T1000 (cell line): Measurements from ENCODE around the gene SLC25A13.
A peak's percentile ranks its signal among the peaks of the same experiment; 100 is the strongest.

Experiments
- DNase-seq: peaks from one replicate; lab custom pipeline; 2025; ENCODE audit warnings: mixed read lengths; lab: John Stamatoyannopoulos, UW

SLC25A13 gene

GRCh38 chr7:96238976-96239766 lies 82.7 kb downstream of the SLC25A13 start:
- DNase-seq = no peak

DNA sequence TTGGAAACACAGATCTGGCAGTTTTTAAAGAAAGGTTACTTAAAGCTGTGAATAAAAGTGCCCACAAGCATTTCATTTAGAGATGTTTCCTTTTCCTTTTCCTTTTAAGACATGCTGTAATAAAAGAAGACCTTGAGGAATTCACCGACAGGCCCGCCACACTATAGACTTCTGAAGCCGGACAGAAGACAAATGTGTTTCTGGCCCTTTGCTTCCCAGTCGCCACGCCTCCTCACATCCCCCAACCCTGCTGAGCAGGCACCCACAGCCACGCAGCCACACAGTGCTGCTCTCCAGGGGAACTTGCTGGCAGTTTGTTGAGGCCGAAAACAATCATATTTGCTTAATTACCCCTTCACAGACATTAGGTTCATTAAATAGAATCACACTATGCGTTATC lies 83.4 kb downstream of the SLC25A13 start:
- DNase-seq = no peak

DNA sequence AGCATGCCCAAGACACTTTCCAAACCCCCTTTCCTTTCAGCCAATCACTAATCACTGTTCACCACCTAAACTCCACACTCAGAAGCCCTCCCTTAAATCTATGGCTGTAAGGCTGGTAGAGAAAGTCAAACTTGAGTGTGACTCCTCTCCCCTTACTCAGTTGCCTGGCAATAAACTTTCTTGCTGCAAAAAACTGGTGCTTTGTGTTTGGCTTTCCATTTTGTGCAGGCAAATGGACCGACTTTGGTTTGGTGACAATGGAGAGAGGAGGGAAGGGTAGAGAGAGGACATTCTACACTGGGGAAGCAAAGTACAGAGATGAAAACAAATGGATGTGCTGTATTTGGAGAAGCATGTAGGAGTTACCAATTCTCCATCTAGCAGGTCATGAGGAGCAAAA lies 84.9 kb downstream of the SLC25A13 start:
- no peak for DNase-seq

DNA sequence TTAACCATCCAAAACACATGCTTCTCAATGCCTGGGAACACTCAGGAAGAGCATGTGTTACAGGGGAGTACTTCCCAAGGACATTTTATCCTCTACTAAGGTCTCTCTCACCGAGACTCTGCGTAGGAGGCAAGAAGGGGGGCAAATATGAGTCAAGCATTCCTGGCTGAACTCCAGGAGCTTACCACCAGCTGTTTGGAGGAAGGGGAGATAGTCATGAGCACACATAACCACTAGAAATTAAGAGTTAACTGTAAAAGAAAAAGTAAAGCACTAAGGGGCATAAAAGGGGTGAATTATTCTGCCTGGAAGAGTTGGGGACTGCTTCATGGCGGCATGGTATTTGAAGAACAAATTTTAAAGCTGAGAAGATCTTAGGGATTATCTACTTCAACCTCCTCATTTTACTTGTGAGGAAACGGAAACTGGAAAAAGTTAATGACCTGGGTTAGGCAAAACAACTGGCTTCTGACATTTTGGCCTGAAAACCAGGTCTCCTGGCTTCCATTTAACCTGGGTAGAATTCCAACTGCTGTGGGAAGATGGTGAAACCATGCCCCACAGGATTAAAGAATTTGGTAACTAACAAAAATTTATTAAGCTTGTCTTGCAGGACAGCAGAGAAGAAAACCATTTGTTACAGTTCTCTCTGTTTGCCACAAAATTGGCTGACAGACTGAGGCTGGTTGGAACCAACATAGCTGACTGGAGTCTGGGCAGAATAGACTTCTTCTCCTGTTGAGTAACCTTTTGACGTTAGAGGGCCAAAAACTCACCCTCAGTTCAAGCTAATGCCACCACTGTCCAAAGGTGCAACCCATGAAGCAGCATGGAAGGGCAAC lies 85.5 kb downstream of the SLC25A13 start:
- DNase-seq = peak; percentile 43

DNA sequence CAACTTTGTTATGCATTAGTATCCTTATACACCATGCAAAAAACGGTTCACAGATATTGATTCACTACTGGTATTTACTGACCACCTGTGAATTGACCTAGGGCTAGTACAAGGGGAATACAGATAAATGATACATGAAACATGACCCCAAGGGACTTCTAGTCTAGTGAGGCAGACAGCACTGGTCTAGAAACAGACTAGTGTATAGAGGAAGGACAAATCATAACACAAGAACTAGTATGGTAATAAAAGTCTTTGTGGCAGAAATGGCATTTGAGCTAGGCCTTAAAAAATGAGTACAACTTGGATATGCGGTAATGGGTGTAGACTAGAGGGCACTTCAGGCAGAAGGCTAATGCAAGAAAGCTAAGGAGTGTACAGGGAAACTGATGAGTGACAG lies 86.6 kb downstream of the SLC25A13 start:
- no peak for DNase-seq

DNA sequence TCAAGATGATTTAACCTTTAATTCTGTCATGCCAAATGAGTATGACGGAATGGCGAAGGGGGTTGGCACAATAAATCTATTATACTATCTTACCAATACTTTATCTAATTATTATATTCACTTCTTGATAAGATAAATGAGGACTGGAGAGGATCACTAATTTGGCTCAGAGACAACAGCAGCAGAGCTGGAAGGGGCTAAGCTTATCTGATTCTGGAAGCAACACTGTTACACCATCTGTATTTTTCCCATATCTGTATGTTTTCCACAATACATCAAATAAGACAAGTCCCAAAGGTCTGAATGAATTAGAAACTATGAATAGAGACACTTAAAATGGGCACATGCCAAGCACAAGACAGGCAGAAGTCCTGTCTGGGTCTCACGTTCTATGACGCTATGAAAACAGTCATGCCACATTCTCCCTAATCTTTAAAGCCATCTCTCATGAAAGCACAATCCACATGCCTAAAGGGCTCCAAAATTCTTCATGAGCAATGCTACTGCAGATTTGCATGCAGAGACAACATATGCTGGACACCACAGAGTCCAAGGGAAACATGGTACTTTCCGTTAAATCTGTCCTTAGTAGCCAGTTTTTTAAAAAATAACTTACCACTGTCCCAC lies 88.3 kb downstream of the SLC25A13 start:
- DNase-seq = no peak

DNA sequence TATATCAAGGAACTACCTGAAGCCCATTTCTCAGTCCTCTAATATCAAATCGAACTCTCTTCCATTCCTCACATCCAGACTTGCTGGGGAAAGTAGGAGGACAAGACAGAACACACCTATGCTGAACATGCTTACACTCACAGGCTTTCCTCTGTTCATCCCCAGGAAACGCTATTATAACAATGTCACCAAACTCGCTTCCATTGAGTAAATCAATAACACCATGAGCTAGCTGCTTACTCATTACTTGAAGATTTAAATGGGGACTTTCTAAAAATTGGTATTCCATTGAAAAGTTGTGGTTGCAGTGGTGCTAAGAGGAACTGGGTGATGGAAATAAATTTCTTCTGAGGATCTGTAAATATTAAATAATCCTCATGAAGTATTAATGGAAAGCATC lies 88.8 kb downstream of the SLC25A13 start:
- no peak for DNase-seq

DNA sequence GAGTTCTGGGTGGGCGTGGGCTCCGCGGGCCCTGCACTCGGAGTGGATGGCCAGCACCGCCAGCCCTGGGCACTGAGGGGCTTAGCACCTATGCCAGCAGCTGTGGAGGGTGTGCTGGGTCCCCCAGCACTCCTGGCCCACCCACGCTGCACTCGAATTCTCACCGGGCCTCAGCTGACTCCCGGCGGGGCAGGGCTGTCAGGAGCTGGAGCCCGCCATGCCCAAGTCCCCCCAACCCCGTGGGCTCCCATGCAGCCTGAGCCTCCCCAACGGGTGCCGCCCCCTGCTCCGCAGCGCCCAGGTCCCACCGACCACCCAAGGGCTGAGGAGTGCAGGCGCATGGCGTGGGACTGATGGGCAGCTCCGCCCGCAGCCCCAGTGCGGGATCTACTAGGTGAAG lies 93.1 kb downstream of the SLC25A13 start:
- no peak for DNase-seq

DNA sequence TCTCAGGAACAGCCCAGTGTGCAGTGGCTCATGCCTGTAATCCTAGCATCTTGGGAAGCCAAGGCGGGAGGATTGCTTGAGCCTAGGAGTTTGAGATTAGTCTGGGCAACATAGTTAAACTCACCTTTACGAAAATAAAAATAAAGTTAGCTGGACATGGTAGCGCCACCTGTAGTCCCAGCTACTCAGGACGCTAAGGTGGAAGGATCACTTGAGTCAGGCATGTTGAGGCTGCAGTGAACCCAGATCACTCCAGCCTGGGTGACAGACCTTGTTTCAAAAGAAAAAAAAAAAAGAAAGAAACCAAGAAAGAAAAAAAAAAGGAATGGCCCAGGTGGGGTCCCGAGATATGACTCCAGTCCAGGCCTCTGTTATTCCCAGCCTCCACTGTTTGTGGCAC lies 96.6 kb downstream of the SLC25A13 start:
- no peak for DNase-seq

GRCh38 chr7:96224685-96225084 lies 97.2 kb downstream of the SLC25A13 start:
- no peak for DNase-seq

DNA sequence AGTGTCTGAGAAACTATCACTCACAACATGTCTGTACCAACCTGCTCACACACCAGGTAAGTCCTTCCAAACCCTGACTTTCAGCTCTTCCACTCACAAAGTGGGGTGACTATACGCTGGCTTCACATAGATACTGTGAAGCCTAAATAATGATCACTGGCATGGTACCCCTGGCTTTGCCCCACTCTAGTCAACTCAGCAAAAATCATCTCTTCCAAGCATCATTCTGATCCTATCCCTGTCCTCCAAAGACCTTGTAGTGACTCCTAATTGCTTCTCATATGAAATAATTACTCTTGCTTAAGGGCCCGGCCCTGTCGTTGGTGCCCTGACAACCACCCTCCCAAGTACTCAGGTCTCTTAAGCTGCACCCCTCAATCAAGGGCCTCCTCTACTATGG lies 97.8 kb downstream of the SLC25A13 start:
- DNase-seq = no peak

DNA sequence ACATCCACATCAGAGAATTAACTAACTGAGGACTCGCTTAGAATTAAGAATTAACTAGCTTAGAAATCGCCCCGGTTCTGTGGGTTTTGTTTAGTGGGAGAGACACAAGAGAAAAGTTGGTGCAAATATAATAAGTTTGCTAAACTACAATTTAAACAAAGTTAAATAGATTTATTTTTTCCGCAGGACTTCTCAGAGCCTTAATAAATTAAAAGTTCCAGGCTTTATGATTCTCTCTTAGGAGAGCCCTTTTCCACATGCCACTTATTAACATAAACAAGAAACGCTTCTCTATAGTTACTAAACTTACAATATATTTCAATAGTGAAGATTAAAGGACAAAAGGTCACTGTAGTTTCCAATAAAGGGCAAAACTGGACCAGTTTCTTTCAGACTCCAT lies 100.0 kb downstream of the SLC25A13 start:
- DNase-seq = no peak

DNA sequence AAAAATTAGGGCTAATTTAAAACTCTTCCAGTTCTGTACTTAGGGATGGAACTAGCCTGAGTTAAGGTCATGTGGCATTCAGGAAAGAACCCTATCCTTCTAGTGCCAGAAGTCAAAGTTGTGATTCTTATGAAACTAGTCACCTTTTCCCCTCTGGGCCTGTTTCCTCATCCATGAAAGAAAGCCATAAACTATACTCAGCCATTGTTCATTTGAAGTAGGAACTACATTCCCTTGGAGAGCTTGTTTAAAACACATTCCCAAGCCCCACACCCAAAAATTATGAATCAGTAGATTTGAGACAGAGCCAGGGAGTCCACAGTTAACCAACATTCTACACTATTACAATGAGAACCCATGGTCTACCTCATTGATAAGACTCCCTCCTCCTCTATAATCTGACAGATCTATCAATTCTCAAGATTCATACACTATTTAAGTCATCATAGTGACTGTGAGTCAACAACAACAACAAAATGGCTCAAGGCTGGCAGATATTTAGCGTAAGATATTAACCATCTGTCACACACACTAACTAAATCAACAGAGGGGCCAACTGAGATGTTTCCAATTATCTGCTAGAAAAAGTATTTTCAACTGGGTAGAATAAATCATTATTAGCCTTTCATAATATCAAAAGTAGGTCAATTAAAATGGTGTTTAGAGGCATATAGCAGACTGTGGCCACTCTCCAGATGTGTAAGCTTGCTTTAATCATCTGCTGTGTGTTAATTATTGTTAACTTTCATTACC lies 102.3 kb downstream of the SLC25A13 start:
- DNase-seq = peak; percentile 30

DNA sequence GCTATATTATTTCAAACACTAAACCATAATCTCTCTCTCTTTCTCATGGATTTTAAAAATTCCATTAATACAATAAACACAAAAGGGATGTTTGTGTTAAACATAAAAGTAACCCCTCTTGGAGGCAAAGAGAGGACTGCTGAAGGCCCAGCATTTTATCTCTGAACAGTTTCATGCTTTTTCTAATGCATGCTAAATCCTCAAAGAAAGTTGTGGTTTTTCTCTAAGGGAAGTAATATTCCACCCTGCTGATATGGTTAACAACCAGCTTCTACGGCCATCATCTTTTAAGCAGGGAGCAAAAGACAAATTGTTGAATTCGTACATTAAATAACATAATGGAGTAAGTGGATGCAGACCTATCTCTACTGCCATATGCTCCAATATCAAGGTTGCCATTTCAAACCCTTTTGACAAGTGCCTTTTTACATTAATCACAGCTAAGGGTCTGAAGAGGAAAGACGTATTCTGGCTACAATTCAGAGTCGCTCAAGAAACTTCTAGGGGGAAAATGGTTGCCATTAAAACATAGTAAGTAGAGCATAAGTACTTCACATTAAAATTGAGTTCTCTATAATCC lies 103.1 kb downstream of the SLC25A13 start:
- DNase-seq = no peak

DNA sequence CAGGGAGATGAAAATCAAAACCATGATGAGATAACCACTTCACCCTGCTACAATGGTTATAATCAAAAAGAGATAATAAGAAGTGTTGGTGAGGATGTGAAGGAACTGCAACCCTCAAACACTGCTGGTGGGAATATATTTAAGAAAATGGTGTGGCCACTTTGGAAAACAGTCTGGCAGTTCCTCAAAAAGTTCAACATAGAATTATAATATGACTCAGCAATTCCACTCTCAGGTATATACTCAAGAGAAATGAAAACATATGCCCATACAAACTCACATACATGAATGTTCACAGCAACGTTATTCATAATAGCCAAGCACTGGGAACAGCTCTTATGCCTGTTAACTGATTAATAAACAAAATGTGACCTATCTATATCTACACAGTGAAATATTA lies 104.8 kb downstream of the SLC25A13 start:
- DNase-seq = no peak

DNA sequence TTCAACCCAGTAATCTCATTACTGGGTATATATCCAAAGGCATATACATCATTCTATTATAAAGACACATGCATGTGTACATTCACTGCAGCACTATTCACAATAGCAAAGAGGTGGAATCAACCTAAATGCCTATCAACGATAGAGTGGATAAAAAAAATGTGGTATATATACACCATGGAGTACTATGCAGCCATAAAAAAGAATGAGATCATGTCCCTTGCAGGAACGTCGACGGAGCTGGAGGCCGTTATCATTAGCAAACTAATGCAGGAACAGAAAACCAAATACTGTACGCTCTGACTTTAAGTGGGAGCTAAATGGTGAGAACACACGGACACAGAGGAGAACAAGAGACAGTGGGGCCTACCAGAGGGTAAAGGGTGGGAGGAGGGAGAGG lies 105.5 kb downstream of the SLC25A13 start:
- DNase-seq = no peak

DNA sequence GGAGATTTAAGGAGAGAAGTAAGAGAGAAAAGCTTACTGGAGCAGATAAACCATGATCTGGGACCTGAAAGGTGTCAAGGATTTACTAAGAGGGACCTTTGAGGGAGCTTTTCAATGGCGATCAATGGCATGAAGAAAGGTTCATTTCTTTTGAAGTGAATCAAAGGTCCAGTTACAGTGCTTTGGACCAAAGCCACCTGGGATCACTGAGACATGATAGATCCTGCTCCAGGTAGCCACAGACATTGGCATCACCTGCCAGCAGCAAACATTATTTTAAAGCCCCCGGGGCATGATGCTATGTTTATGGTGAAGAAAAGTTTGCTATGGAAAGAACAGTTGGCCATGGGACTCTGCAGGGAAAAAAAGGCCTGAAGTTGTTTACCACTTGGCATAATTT lies 109.4 kb downstream of the SLC25A13 start:
- no peak for DNase-seq

- no peak for DNase-seq
Observed at GRCh38 chr7:96211954-96212353, 109.9 kb downstream of the SLC25A13 start.

GRCh38 chr7:96205665-96206064 lies 116.2 kb downstream of the SLC25A13 start:
- no peak for DNase-seq

DNA sequence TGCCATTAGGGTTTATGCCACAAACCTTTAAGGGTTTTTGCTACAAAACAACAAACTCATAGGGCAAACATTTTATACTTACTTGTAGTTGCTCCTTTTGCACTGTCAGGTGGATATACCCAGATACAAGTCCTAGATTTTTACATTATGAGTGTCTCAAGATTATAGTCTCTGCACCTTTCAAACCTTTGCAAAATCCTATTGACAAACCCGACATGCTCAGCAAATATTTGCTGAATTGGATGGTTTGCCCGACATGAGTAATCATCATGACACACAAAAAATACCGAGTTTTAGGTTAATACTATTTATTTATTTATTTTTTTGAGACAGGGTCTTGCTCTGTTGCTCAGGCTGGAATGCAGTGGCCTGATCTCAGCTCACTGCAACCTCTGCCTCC lies 117.3 kb downstream of the SLC25A13 start:
- DNase-seq = no peak

GRCh38 chr7:96203786-96204185 lies 118.1 kb downstream of the SLC25A13 start:
- no peak for DNase-seq

GRCh38 chr7:96202102-96202501 lies 119.8 kb downstream of the SLC25A13 start:
- no peak for DNase-seq
